Measurements from ENCODE around the gene HACE1. TPM values are rescaled to one million over a fixed set of nuclear protein-coding genes. Genes with fewer than 3 reads are reported as not detected.
A peak's percentile ranks its signal among the peaks of the same experiment; 100 is the strongest.

HACE1 gene
- polyA plus RNA-seq, 3 donors, result 2.7 to 3.9 (median 3.4) TPM

GRCh38 chr6:104700371-104701185 lies 159.1 kb downstream of the HACE1 start:
- Mint-ChIP-seq H3K4me1 (peaks cover 17% of the 10 kb centered on the region), H3K27ac (no peak overlapping the region), H3K4me3 (no peak overlapping the region), H3K9me3 (no peaks in the 10 kb centered on the region), H3K27me3 (ENCODE audit: low read depth in 3 of 3) (no peaks in the 10 kb centered on the region), H3K36me3 (no peaks in the 10 kb centered on the region)
- no peak overlapping the region for H3K4me3 ChIP-seq (replicated peaks in 1 of 3; ENCODE audit: low read depth in 2 of 3, low read length in 3 of 3)
- 67% methylated on average over 2 of the region's 5 CpGs for WGBS (ENCODE audit: insufficient coverage)
- no peaks in the 10 kb centered on the region for H3K9me3 ChIP-seq (replicated peaks in 1 of 2; ENCODE audit: control insufficient read depth in 1 of 2, insufficient read depth in 1 of 2, low read length in 2 of 2)
- intact Hi-C loops (cut with micrococcal nuclease), result no loop called here
- no peak overlapping the region for H2AFZ ChIP-seq (ENCODE audit: insufficient read depth, low read depth, low read length, poor library complexity, severe bottlenecking)
- H3K27ac ChIP-seq (ENCODE audit: low read depth in 1 of 2, low read length in 2 of 2), result no peak overlapping the region
- no peaks in the 10 kb centered on the region for H3K36me3 ChIP-seq (replicated peaks in 1 of 2; ENCODE audit: control insufficient read depth in 1 of 2, insufficient read depth in 2 of 2, low read length in 2 of 2)
- no peak overlapping the region for H3K9ac ChIP-seq (ENCODE audit: insufficient read depth, low read length, poor library complexity, severe bottlenecking)
- peaks cover 14% of the 10 kb centered on the region in 2 donors for H3K4me1 ChIP-seq (ENCODE audit: control insufficient read depth in 1 of 2, insufficient read depth in 2 of 2, low read length in 2 of 2)
- no peaks in the 10 kb centered on the region for H3K27me3 ChIP-seq (ENCODE audit: control insufficient read depth in 2 of 2, insufficient read depth in 2 of 2, low read length in 2 of 2)
- DNase-seq, result no peak
- H4K20me1 ChIP-seq (ENCODE audit: insufficient read depth, low read length), result no peaks in the 10 kb centered on the region
- H3K79me2 ChIP-seq (ENCODE audit: insufficient read depth, low read length), result no peaks in the 10 kb centered on the region
- no peak overlapping the region for H3K4me2 ChIP-seq (replicated peaks; ENCODE audit: extremely low read depth, low read length, poor library complexity, severe bottlenecking)
- TF ChIP-seq CTCF (IDR thresholded peaks at IDR 0.05), result no peak

GRCh38 chr6:104699593-104700329 lies 160.0 kb downstream of the HACE1 start:
- Histone ChIP-seq H4K20me1 (ENCODE audit: insufficient read depth, low read length) (no peaks in the 10 kb centered on the region), H3K27ac (ENCODE audit: low read depth in 1 of 2, low read length in 2 of 2) (no peak overlapping the region), H2AFZ (ENCODE audit: insufficient read depth, low read depth, low read length, poor library complexity, severe bottlenecking) (no peak overlapping the region), H3K4me2 (replicated peaks; ENCODE audit: extremely low read depth, low read length, poor library complexity, severe bottlenecking) (no peak overlapping the region), H3K36me3 (replicated peaks in 1 of 2; ENCODE audit: control insufficient read depth in 1 of 2, insufficient read depth in 2 of 2, low read length in 2 of 2) (no peaks in the 10 kb centered on the region), H3K9ac (ENCODE audit: insufficient read depth, low read length, poor library complexity, severe bottlenecking) (no peak overlapping the region), H3K27me3 (ENCODE audit: control insufficient read depth in 2 of 2, insufficient read depth in 2 of 2, low read length in 2 of 2) (no peaks in the 10 kb centered on the region), H3K4me1 (ENCODE audit: control insufficient read depth in 1 of 2, insufficient read depth in 2 of 2, low read length in 2 of 2) (peaks cover 6% of the 10 kb centered on the region in 2 donors), H3K9me3 (replicated peaks in 1 of 2; ENCODE audit: control insufficient read depth in 1 of 2, insufficient read depth in 1 of 2, low read length in 2 of 2) (no peaks in the 10 kb centered on the region), H3K79me2 (ENCODE audit: insufficient read depth, low read length) (no peaks in the 10 kb centered on the region), H3K4me3 (replicated peaks in 1 of 3; ENCODE audit: low read depth in 2 of 3, low read length in 3 of 3) (no peak overlapping the region)
- WGBS (ENCODE audit: insufficient coverage), result 100% methylated on average over 1 of the region's 8 CpGs
- intact Hi-C loops (cut with micrococcal nuclease), result no loop called here
- Mint-ChIP-seq H3K36me3 (no peaks in the 10 kb centered on the region), H3K9me3 (no peaks in the 10 kb centered on the region), H3K27me3 (ENCODE audit: low read depth in 3 of 3) (peaks cover 0 to 1% (median 0%) of the 10 kb centered on the region in 3 donors), H3K27ac (peak overlapping the region in 1 of 7 donors; percentile 16), H3K4me1 (peaks cover 13% of the 10 kb centered on the region), H3K4me3 (no peak overlapping the region)
- no peak for TF ChIP-seq CTCF (IDR thresholded peaks at IDR 0.05)
- DNase-seq, result no peak

Measured in CD14-positive monocyte (primary cell).